ENCODE measurements around the gene A3GALT2.
A peak's percentile ranks its signal among the peaks of the same experiment; 100 is the strongest.

A3GALT2 gene

GRCh38 chr1:33320619-33321165 lies at the start of gene A3GALT2:
A3GALT2 (minus strand) TSS chr1:33321098; CDS start chr1:33321098, 0 bp downstream.
- no peak for DNase-seq

- DNase-seq: no peak
These were observed 49.4 kb upstream of the A3GALT2 start for GRCh38 chr1:33370301-33370700.

- DNase-seq: no peak
These were observed 48.9 kb upstream of the A3GALT2 start for GRCh38 chr1:33369764-33370163.

GRCh38 chr1:33369081-33369480 lies 48.2 kb upstream of the A3GALT2 start:
- no peak for DNase-seq

- no peak for DNase-seq
These were observed 47.5 kb upstream of the A3GALT2 start for GRCh38 chr1:33368431-33368830.

- DNase-seq: peak; percentile 81 to 88
These were observed 46.8 kb upstream of the A3GALT2 start for GRCh38 chr1:33367485-33368405.

GRCh38 chr1:33366762-33367484 lies 46.0 kb upstream of the A3GALT2 start:
- no peak for DNase-seq

GRCh38 chr1:33365560-33365997 lies 44.7 kb upstream of the A3GALT2 start:
- DNase-seq: no peak

GRCh38 chr1:33364565-33364918 lies 43.6 kb upstream of the A3GALT2 start:
- DNase-seq: no peak

GRCh38 chr1:33363470-33363861 lies 42.6 kb upstream of the A3GALT2 start:
- DNase-seq: peak; percentile 69 to 73

- no peak for DNase-seq
These were observed 42.1 kb upstream of the A3GALT2 start for GRCh38 chr1:33363021-33363420.

- DNase-seq: no peak
These were observed 40.8 kb upstream of the A3GALT2 start for GRCh38 chr1:33361532-33362235.

- DNase-seq: no peak
These were observed 39.5 kb upstream of the A3GALT2 start for GRCh38 chr1:33360367-33360766.

- no peak for DNase-seq
These were observed 39.0 kb upstream of the A3GALT2 start for GRCh38 chr1:33359931-33360330.

- DNase-seq: no peak
These were observed 38.1 kb upstream of the A3GALT2 start for GRCh38 chr1:33358795-33359503.

- DNase-seq: peak in 1 of 2 donors; percentile 61
These were observed 37.4 kb upstream of the A3GALT2 start for GRCh38 chr1:33358114-33358794.

GRCh38 chr1:33357099-33357498 lies 36.2 kb upstream of the A3GALT2 start:
- DNase-seq: no peak

- DNase-seq: no peak
These were observed 33.9 kb upstream of the A3GALT2 start for GRCh38 chr1:33354707-33355316.

GRCh38 chr1:33353531-33353930 lies 32.6 kb upstream of the A3GALT2 start:
- DNase-seq: no peak

- DNase-seq: no peak
These were observed 30.4 kb upstream of the A3GALT2 start for GRCh38 chr1:33351281-33351660.

- DNase-seq: no peak
These were observed 29.8 kb upstream of the A3GALT2 start for GRCh38 chr1:33350611-33351280.

All from hippocampal formation (tissue), 2 donors.